Right ventricle myocardium inferior (tissue), 1 donor: ENCODE measurements around the gene DIPK1B. TPM values are rescaled to one million over a fixed set of nuclear protein-coding genes. Genes with fewer than 3 reads are reported as not detected.
"Not testable (repeated sequence)": the region's sequence is repeated elsewhere in the genome, so short reads cannot be mapped to it uniquely, and the experiment has no call there.

ENCODE experiments used
- ATAC-seq: fragments of 200-7000 bp; cut with Tn5 transposase; one replicate; pipeline ENCODE4 v1.9.1; 2020; ENCODE audit warnings: mild to moderate bottlenecking, moderate library complexity
- DNase-seq: peaks from one replicate; pipeline ENCODE4 v3.0.0; 2021; ENCODE audit errors: missing footprints
- intact Hi-C: fragments of 100-400 bp; cut with DNase I; formaldehyde crosslinking; loops from one replicate; pipeline ENCODE4 v1.11.0; 2022
- total RNA-seq: library from RNA; stranded (reverse); fragmentation: NEBNext Ultra II Directional; extraction: Animal tissue kit (Norgen Biotek cat#: 25700); gene quantifications from one replicate; pipeline ENCODE4 v1.2.1, GENCODE V29; 2021
- donor health status: DM: no; HTN: yes; CAD: no; lungs with severe emphysema.

DIPK1B gene
- total RNA-seq, 1 donor from 2014 or later, result 16.4 TPM

DNA sequence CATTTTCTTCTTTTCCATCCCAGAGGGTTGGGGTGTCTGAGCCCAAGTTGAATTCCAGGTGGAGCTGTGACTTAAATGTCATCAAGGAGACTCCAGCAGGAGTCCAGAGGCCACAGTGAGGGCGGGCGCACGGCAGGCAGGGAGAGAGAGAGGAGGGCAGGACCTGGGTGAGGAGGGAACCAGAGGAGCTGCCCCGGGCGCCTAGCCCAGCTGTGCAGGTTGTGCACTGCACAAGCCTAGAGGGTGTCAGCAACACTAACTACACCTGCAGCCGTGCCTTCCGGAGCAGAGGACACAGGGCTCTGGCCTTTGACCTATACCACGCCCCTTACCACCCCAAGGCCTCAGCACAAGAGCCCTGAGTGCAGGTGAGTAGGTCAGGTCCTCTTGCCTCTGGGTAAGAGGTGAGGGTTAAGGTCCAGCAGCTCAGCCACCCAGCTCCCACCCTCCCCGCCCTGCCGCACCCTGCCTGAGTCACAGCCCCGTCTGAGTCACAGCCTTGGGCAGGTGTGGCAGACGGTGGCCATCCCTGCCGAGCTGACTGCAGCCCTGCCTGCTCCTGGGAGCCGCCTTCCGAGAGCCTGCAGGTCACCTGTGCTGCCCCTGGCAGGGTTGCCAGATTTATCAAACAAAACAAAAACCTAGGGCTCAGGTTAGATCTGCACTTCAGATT lies 18.7 kb upstream of the DIPK1B start:
- DNase-seq (no peak), ATAC-seq (no peak)
- intact Hi-C loops, result loop anchor here (1.0 to 5.0 kb wide), 3 partner anchors 14 to 206 kb away; no protein-coding TSS in a partner anchor

DNA sequence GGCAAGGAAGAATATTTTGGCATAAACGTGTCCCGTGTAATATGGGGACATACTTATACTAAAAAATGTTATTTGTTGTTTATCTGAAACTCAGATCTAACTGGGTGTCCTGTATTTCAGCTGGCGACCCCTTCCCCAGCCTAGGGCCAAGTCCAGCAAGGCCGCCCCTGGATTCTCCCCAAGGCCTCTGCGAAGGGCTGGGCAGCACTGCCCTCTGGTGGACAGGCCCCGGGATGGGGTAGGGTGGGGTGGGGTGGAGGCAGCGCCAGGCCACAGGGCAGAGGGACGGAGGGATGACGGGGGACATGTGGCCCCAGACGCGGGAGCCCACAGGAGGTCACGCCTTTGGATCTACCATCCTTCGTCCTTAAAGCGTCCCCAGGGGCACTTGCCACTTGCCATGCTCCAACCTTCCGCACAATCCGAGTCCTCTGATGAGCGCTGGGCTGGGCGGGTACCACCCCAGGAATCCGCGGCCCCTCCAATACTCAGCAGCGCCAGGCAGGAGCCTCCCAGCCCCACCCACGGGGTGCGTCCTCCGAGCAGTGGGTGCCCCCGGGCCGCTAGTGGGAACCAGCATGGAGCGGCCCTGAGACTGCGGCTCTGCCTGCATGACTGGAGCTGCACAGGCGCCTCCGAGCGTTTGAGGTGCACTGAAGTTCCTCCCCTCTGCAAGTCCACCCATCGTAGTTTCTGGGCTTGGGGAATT lies 18.1 kb upstream of the DIPK1B start:
- intact Hi-C loops, result loop anchor here (1.0 to 5.0 kb wide), 3 partner anchors 15 to 207 kb away; no protein-coding TSS in a partner anchor
- DNase-seq, result no peak
- ATAC-seq, result peak; percentile 30

DNA sequence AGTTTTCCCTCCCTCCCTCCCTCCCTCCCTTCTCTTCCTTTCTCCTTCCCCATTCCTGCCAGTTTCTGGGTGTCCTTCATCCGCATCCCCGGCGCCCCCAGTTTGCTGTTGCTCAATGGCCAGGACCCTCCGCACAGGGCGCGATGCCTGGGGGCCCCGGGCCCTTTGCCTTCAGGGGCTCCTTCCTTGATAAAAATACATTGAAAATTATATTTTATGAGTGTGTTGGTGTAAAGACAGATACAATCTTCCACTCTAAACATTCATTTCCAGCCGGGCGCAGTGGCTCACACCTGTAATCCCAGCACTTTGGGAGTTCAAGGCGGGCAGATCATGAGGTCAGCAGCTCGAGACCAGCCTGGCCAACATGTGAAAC lies 17.5 kb upstream of the DIPK1B start:
- intact Hi-C loops, result loop anchor here (1.0 to 5.0 kb wide), 3 partner anchors 16 to 208 kb away; no protein-coding TSS in a partner anchor
- ATAC-seq (no peak), DNase-seq (no peak)

DNA sequence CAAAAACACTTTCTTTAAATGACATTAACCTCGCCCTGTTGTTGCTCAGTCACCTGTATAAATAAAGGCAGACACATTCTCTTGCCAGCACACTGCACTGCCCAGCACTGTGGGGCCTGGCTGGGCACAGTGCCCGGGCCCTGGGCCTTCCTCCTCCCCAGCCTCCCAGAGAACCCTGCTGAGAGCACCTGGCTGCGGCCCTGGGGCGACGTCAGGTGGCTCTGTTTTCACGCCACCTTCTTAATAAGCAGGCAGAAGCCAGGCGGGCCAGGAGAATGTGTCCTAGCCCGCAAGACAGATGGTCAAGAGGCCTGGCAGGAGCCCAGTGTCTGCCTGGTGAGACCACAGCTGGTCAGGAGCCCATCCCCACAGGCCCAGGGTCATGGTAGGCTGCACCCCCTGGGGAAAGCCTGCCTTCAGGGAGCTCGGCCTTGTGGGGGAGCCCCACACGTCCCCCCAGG lies 16.9 kb upstream of the DIPK1B start:
- intact Hi-C loops, result no loop called here
- DNase-seq (no peak), ATAC-seq (peak; percentile 39)

DNA sequence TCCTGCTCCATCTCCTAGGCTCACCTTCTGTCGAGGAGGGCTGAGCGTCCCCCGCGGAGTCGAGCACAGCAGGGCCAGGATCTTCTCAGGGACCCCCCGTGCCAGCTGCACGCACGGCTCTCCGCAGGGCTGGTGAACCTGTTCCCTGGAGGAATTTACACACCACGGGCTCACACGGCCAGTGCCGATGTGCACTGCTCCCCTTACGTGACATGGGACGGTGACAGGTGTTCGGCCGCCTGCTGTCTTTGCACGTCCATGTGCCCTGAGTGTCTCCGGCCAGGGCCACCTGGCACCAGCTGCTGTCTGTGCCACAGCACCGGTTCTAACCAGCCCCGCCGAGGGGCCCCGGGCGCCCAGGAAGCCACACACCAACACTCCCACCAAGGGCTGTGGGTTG lies 16.4 kb upstream of the DIPK1B start:
- no peak for DNase-seq
- no peak for ATAC-seq
- intact Hi-C loops, result no loop called here

DNA sequence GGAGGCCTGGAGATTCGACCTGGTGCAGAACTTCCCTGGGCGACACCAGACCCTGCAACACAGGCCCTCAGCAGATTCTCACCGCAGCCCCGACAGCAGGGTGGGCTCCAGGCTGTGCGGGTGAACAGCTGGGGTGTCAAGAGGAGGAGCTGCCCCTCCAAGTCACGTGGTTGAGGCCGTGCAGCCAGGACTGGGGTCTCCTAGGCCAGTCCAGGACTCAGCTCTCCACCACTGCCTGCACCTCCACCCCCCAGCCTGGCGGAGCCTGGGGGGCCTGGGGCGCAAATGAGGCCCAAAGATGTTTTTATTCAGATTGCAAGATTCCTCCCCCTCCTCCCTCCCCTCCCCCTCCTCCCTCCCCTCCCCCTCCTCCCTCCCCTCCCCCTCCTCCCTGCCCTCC lies 15.9 kb upstream of the DIPK1B start:
- ATAC-seq (no peak), DNase-seq (no peak)
- intact Hi-C loops, result no loop called here

DNA sequence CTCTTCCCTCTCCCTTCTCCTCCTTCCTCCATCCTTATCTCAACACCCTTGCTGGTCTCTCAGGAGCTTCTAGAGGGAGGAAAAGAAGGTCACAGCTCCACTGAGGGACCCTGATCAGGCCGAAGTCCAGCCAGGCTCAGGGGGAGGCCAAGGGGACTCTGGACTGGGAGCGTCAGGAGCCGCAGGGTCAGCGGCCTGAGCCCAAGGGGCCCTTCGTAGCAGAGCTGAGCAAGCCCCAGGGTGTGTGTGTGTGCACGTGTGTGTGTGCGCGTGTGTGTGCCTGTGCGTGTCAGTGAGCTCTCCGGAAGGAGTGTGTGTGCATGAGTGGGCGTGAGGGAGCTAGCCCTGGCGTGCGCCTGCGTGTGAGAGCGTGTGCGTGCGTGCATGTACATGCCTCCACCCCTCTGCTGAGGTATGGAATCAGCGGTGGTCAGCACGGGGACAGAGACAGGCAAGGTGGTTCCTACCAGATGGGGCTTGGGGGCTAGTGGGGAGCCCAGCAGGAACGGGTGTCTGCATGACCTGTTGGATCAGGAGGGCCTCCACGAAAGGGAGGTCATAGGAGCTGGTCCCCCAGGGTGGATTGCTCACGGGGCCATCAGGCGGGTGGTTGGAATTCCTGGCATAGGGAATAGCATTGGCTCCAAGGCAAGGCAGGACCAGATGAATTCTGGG lies 15.1 kb upstream of the DIPK1B start:
- intact Hi-C loops, result no loop called here
- DNase-seq, result no peak

DNA sequence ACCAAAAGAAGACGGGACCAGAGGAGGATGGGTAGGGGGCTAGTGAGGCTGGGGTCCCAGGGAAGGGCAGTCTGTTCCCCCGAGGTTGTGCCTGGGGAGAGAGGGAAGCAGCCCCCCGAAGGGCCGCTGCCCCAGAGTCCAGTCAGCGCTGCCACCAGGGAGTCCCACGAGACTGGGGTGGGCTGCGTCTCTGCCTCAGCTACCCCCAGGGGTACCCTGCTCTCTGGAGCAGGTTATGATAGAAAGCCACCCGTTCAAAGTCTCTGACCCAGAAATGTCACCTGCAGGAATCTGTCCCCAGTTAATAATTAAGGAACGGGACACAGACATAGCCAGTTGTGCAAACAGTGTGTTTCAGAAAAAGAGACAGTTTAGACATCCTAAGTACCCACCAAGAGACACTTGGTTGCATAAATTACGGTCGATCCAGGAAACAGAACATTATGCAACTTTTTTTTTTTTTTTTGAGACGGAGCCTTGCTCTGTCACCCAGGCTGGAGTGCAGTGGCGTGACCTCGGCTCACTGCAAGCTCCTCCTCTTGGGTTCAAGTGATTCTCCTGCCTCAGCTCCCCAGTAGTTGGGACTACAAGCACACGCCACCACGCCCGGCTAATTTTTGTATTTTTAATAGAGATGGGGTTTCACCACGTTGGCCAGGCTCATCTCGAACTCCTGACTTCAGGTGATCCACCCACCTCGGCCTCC lies 14.4 kb upstream of the DIPK1B start:
- intact Hi-C loops, result no loop called here
- DNase-seq (no peak), ATAC-seq (no peak)

More for the DNA sequence above, 15.1 kb upstream of the DIPK1B start:
- no peak for ATAC-seq

DNA sequence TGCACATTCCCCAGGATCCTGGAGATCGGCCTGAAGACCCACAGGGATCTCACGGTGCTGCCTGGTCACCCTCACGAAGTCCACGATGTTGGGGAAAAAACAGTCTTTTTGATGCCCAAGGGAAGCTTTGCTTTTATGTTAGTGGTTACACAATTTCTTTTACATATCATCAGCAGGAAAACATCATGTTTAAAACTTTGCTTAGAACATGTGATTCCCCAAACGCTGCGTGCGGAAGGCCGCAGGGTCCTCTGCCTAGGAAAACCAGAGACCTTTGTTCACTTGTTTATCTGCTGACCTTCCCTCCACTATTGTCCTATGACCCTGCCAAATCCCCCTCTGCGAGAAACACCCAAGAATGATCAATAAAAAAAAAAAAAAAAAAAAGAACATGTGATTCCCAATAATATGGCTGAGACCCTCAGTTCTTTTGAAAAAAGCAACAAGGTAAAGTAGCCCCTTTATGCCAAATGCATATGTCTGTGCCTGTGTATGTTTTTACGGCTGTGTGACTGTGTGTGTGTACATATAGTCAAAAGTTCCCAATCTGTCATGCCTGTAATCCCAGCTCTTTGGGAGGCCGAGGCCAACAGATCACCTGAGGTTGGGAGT lies 13.6 kb upstream of the DIPK1B start:
- no peak for ATAC-seq
- intact Hi-C loops, result no loop called here
- no peak for DNase-seq

DNA sequence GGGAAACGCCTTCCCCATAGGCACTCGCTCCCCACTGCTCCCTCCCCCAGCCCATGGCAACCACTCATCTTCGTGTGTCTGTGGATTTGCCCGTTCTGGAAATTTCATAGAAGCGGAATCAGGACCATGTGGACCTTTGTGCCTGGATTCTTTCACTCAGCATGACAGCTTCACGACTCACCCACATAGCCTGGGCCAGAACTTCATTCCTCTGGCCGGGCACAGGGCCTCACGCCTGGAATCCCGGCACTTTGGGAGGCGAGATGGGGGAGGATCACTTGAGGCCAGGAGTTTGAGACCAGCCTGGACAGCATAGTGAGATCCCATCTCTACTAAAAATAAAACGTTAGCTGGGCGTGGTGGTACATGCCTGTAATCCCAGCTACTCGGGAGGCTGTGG lies 12.1 kb upstream of the DIPK1B start:
- DNase-seq, result no peak
- ATAC-seq, result no peak
- intact Hi-C loops, result no loop called here

DNA sequence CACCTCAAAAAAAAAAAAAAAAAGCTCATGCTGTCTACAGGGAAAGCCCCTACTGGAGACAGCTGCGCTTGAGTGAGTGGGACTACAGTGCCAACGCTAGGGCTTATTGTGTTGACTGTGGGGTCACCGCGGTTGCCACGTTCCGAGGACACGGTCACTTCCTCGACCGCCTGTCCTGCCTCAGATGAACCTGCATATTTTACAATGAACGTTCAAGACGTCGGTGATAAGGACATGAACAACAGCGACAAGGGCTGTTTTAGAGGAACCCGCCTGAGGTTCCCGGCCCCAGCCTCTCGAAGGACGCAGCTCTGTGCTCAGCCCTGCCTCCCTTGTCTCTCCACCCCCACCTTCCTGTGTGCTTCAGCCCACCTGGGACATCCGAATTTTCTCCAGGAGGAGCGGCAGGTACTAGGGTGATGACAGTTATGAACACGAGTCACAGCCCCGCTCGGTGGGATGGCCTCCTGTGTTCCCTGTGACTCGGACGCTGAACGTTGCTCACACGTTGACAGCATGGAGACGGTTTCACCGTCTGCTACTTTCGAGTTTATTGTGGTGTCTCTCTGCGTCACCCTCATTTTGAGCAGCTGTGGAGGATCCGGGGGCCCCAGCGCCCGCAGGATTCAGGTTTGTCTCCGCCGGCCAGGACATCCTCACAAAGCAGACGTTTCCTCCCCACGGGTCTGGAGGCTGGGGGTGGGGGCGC lies 11.3 kb upstream of the DIPK1B start:
- intact Hi-C loops, result no loop called here
- ATAC-seq, result no peak
- DNase-seq, result no peak

DNA sequence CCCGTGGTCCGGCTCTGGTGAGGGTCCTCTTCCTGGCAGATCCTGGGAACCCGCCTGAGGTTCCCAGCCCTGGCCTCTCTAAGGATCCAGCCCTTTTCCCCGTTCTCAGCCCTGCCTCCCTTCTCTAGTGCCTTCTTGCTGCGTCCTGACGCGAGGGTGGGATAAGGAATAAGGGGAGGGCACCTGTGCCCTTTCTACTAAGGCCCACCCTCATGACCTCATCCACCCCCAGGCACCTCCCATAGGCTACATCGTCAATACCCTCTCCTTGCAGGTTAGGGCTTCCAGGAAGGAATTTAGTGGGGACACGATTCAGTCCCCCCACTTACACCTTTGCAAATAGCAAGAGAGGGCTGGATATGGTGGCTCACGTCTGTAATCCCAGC lies 10.7 kb upstream of the DIPK1B start:
- DNase-seq (no peak), ATAC-seq (no peak)
- intact Hi-C loops, result no loop called here

DNA sequence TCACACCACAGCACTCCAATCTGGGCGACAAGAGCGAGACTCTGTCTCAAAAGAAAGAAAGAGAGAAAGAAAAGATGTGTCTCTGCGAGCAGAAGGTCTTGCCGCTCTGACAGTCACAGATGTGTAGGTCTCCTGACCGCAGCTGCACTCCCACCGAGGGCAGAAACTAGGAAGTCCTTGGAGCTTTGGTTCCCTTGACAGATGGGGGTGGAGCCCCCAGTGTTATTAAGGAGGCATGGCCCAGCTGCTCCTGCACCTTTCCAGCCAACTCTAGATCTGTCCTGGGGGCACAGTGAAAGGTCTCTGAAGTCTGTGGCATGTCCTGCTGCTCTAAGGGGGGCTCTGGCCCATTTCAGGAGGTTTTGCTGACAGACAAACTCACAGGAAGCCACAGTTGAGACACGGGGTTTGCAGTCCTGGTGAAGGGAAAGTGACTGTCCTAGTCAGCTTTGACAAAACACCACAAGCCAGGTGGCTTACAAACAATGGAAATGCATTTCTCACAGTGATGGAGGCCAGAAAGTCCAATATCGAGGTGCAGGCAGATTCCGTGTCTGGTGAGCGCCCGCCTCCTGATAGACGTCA lies 9.0 kb upstream of the DIPK1B start:
- ATAC-seq, result no peak
- DNase-seq, result no peak
- intact Hi-C loops, result no loop called here

DNA sequence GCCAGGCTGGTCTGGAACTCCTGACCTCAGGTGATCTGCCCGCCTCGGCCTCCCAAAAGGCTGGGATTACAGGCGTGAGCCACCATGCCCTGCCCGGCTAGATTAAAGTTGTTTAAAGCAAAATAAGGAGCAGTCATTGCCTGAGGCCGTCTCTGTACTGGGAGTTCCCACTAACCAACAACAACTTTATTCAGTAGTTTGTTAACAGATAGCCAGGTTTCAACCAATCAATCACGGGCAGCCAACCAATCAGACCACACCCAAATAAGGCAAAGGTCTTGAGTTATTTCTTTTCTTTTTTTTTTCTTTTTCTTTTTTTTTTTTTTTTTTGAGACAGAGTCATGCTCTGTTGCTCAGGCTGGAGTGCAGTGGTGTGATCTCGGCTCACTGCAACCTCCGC lies 7.6 kb upstream of the DIPK1B start:
- ATAC-seq, result not testable (repeated sequence)

DNA sequence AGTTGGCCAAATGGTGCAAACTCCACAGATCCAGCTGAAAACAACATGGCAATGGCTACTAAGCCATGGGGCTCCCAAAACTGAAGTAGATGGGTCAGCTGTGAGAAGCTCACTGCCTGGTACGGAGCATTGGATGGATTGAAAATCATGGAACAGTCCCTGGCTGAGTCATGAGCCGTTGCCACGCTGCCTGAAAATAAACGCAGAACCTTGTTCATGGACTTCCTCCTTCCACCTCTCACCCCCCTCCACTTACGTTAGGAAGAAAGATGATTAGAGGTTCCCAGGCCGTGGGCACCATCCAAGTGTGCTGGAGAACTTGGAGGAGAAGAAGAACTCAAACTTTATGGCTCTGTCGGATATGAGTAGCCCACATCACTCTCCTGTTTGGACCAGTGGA lies 6.8 kb upstream of the DIPK1B start:
- DNase-seq (no peak), ATAC-seq (no peak)
- intact Hi-C loops, result no loop called here

More for the DNA sequence above, 7.6 kb upstream of the DIPK1B start:
- intact Hi-C loops, DNase-seq: not testable (repeated sequence)

DNA sequence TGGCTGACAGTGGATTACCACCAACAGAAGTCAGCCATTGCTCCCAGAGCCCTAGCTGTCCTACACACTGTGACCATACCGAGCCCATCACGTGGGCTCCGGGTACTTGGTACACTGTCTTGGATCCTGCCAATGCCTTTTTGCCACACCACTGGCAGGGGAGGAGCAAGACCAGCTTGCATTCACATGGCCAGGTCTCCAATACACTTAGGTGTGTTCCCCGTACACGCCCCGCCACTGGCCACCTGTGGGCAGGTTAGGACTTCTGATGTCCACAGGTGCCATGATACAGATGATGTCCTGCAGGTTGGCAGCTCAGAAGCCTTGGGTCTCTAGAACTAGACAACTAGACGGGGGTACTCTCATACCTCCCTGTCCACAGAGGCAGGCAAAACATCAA lies 5.4 kb upstream of the DIPK1B start:
- no peak for ATAC-seq
- no peak for DNase-seq
- intact Hi-C loops, result no loop called here

DNA sequence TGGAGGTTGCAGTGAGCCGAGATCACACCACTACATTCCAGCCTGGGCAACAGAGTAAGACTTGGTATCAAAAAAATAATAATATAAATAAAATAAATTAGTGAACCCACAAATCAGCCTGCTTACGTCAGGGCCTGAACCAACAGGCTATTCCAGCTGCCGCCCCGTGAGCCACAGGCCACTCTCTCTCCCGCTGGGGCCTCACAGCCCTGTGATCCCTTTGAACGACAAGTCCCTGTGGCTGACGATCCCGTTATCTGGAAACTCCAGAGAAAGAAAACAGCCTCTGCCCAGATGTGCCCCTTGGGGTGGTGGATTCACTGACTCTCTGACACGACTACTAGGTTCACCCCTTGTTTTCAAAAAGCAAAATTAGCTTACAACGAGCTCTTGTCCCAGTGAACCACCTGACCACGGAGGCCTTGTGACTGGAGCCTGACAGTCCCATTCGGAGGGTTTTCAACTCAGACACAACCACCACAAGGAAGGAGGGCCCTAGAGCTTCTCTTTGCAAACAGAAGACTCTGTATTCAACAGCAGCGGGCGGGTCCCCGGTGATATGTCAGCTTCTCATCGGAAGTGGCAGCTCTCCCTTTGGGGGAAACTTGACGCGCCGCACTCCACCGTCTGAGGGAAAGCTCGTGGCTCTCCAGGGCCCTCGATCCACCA lies 4.4 kb upstream of the DIPK1B start:
- DNase-seq (no peak), ATAC-seq (no peak)
- intact Hi-C loops, result no loop called here
